Hematopoietic multipotent progenitor cell treated with erythropoietin and hydrocortisone succinate and interleukin-3 and kit ligand, for 17 days (in vitro differentiated cells): Measurements from ENCODE around the gene CCND2.

ENCODE experiments used
- DNase-seq: peaks from one replicate; pipeline ENCODE4 v3.0.0-alpha.2; 2015; ENCODE audit warnings: low spot score

Gene CCND2

GRCh38 chr12:4289998-4290790 lies 16.6 kb downstream of the CCND2 start:
- no peak for DNase-seq

- DNase-seq = no peak
These were observed 18.9 kb downstream of the CCND2 start for GRCh38 chr12:4292341-4293073.

GRCh38 chr12:4293299-4293965 lies 19.9 kb downstream of the CCND2 start:
- DNase-seq = no peak

GRCh38 chr12:4293966-4294505 lies 20.5 kb downstream of the CCND2 start:
- DNase-seq = no peak

DNA sequence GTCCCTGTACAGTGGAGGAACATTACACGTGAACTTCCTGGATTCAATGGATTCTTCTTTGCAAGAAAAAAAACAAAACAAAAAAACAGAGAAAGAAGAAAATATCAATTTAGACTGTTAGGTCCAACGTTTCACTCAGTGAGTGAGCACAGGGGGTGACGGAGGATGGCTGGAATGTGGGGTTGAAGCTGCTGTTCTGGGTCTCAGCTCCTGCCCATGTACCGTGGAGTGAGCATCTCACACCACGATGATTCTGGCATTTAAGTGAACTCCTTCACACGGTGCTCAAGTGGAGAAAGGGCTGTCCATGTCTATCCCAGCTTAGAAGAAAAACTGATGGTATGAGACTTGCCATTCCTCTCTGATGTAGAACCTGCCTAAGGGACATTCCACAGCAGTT lies 23.2 kb downstream of the CCND2 start:
- no peak for DNase-seq

GRCh38 chr12:4297617-4298016 lies 24.1 kb downstream of the CCND2 start:
- no peak for DNase-seq

DNA sequence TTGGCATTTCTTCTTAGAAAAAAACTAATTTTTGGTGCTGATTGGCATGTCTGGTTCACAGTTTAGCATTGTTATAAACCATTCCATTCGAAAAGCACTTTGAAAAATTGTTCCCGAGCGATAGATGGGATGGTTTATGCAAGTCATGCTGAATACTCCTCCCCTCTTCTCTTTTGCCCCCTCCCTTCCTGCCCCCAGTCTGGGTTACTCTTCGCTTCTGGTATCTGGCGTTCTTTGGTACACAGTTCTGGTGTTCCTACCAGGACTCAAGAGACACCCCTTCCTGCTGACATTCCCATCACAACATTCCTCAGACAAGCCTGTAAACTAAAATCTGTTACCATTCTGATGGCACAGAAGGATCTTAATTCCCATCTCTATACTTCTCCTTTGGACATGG lies 27.3 kb downstream of the CCND2 start:
- DNase-seq = no peak

GRCh38 chr12:4301932-4302501 lies 28.5 kb downstream of the CCND2 start:
- no peak for DNase-seq

DNA sequence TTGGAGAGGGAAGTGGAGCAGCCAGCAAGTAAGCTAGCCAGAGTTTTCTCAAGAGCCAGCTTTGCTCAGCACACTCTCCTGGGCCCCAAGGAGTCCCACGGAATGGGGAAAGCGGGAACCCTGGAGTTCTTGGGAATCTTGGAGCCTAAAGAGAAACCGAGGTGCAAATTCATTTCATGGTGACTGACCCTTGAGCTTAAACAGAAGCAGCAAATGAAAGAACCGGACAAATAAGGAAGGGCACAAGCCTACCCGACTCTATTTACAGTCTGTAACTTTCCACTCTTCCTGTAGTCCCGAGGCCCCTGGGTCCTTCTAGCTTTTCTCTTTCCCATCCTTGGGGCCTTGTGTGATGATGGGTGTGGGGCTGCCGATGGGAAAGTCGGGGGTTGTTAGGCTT lies 29.3 kb downstream of the CCND2 start:
- no peak for DNase-seq

DNA sequence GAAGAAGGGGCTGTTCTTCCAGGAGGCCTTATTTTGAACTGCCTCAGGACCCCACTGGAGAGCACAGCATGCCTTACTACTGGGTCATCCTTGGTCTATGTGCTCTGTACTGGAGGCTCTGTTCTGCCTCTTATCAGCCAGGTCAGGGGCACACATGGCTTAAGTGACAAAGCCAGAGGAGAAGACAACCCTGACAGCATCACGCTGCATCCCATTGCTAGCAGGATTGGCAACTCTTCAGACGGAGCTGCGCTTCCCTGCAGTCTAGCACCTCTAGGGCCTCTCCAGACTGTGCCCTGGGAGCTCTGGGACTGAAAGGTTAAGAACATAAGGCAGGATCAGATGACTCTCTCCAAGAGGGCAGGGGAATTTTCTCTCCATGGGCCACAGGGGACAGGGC lies 30.2 kb downstream of the CCND2 start:
- DNase-seq = no peak

DNA sequence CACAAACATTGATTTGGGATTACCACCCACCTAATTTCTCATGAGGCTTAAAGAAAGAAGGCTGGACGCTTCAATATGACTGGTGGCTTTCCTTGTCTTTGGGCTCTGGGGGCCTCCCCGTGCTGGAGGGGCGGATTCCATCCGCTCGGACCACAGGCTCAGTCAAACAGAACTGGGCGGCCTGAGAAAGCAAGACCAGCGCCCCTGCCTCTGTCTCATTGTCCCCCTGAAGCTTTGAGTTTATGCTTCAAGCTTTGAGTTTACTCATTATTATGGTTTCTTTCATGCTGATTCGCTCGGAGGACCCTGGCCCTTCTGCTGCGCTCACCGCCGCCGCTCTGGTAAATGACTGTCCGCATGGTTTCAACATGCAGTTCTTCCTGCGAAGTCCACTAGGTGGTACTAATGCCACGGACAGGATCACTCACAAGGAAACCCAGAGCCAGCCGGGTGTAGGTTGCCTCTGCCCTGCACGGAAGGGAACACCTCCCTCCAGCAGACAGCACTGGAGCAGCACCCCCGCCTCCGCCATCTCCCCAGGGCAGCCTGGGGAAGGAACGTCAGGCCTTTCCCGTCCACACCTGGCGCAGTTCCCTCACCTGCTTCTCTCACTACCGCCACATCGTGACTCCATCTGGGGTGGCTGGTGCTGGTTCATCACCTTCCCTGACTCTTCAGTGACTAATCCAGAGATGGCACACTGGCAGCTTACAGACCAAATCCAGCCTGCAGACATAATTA lies 34.2 kb downstream of the CCND2 start:
- DNase-seq = no peak

- no peak for DNase-seq
These were observed 34.9 kb downstream of the CCND2 start for GRCh38 chr12:4308334-4308950.

DNA sequence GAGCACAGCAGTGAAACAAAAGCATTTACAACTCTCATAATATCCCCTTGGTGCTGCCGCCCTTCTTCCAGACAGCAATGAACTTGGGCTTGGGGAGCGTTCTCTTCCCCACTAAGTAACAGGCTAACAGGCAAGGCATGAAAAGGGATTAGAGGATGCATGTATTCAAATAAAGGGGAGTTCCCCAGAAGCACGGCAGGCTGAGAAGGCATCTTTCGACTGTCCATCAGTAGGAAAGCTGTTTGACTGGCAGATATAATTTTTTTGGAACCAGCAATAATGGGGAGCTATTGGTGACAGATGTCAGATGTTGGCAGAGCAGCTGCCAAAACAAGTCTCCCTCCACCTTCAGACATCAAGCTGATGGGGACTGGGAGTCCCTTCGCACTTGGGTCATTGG lies 38.2 kb downstream of the CCND2 start:
- no peak for DNase-seq

DNA sequence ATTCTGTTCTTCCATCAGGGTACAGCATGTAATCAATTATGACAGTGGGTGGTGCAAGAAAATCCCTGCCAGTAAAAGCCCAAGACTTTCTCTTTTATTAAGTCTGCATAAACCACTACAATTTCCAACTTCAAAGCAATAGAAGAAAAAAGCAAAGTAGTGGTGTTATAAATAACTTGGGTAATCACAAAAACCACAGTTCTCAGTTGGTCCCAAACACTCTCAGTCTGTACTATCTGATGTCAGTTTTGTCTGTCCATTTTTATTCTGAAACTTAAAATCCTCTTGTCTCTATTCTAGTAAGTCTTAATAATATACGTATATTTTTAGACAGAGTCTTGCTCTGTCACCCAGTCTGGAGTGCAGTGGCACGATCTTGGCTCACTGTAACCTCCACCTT lies 38.7 kb downstream of the CCND2 start:
- no peak for DNase-seq

DNA sequence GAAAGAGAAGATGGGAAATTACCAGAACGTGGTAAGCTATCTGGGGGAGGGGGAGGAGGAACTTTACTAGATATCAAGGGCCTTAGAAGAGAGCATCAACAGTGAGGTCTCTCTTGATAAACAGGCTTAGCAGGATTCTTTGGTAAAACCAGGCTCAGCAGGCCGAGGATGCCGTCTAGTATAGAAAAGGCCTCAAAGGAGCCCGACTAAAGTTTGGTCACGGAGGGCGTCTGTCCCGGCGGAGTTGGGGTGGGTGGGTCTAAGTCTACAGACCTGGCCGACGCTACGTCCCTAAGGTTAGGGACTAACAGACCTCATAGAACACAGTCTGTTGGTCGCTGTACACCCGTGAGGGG lies 46.9 kb downstream of the CCND2 start:
- no peak for DNase-seq

DNA sequence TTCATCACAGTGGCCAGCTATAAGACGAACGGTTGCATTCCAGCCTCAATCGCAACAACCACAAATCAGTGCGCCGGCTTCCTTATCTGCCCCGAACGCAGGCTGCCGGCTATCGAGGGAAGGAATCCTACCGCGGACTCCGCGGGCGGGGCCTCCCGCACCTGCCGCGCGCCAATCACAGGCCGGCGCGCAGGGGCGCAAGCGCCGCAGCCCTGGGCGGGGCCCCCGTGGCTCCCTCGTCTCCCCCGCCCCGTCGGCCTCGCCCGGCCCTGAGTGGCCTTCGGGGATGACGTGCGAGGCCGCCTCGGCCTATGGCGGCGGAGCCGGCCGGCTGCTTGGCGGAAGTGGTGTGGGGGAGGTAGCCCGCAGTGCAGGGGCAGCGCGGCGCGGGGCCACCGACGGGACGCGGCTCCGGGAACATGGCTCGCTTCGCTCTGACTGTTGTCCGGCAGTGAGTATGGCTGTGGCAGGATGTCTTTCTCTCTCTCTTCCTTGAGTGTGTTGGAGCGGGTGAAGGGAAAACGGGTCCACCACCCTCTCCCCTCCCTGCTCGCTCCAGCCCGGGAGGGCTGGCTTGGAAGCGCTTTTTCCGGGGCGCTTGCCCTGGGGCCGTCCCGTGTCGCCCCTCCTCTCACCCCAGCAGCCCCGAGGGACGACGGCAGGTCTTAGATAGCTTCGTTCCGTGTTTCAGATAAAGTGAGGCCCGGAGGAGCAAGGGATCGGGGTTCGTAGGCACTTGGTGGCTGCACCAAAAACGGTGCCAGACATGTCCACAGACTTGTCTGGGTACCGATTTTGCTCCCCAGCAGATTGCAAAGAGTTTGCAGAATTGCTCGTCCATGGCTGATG lies 47.5 kb downstream of the CCND2 start, which contains the start of gene TIGAR:
TIGAR (plus strand) TSS at position 361 of the 849 bp plus-strand sequence; CDS start at position 420, 59 bp downstream.
- DNase-seq = peak; percentile 23

GRCh38 chr12:4322726-4323125 lies 49.2 kb downstream of the CCND2 start:
- DNase-seq = no peak
